H9 (cell line): ENCODE measurements around the gene KCTD4. TPM values are rescaled to one million over a fixed set of nuclear protein-coding genes. Genes with fewer than 3 reads are reported as not detected.

Experiments
- DNase-seq: peaks from one replicate; pipeline ENCODE4 v3.0.0-alpha.2; 2017
- H2AFZ ChIP-seq: one replicate; pipeline ENCODE4 v1.6.1; 2013; ENCODE audit warnings: mild to moderate bottlenecking, low read length, control low read depth, moderate library complexity
- H2AK5ac ChIP-seq: 2 replicates; pipeline ENCODE4 v1.6.1; 2013; ENCODE audit warnings: low read length, control low read depth, mixed read lengths; ENCODE audit not compliant: insufficient read length
- H2BK120ac ChIP-seq: one replicate; pipeline ENCODE4 v1.6.1; 2013; ENCODE audit warnings: low read depth, mild to moderate bottlenecking, low read length, control low read depth, inconsistent platforms; ENCODE audit not compliant: poor library complexity, severe bottlenecking
- H2BK12ac ChIP-seq: 2 replicates; pipeline ENCODE4 v1.6.1; 2013; ENCODE audit warnings: low read length, control low read depth, mixed read lengths, low read depth; ENCODE audit not compliant: insufficient read length
- H2BK15ac ChIP-seq: 2 replicates; pipeline ENCODE4 v1.6.1; 2013; ENCODE audit warnings: low read depth, low read length, control low read depth
- H2BK20ac ChIP-seq: one replicate; pipeline ENCODE4 v1.6.1; 2013; ENCODE audit warnings: low read depth, mild to moderate bottlenecking, low read length, control low read depth, inconsistent platforms; ENCODE audit not compliant: poor library complexity, severe bottlenecking
- H2BK5ac ChIP-seq: 2 replicates; pipeline ENCODE4 v1.6.1; 2013; ENCODE audit warnings: low read length, control low read depth, mixed read lengths; ENCODE audit not compliant: insufficient read length
- H3K14ac ChIP-seq: 2 replicates; pipeline ENCODE4 v1.6.1; 2013; ENCODE audit warnings: low read length, control low read depth; ENCODE audit not compliant: insufficient read depth
- H3K18ac ChIP-seq: 2 replicates; pipeline ENCODE4 v1.6.1; 2013; ENCODE audit warnings: low read depth, mild to moderate bottlenecking, mixed read lengths, low read length, control low read depth; ENCODE audit not compliant: insufficient read length
- H3K23ac ChIP-seq: 2 replicates; pipeline ENCODE4 v1.6.1; 2013; ENCODE audit warnings: low read length, control low read depth, mixed read lengths, low read depth; ENCODE audit not compliant: insufficient read length
- H3K23me2 ChIP-seq: 2 replicates; pipeline ENCODE4 v1.6.1; 2013; ENCODE audit warnings: low read depth, mild to moderate bottlenecking, mixed read lengths, low read length, control low read depth; ENCODE audit not compliant: insufficient read length, poor library complexity, severe bottlenecking
- H3K27ac ChIP-seq: 2 replicates; pipeline ENCODE4 v1.5.1; 2013; ENCODE audit warnings: low read length, control low read depth, mixed read lengths, low read depth; ENCODE audit not compliant: insufficient read length
- H3K27me3 ChIP-seq: 2 replicates; pipeline ENCODE4 v1.6.1; 2013; ENCODE audit warnings: low read length, control low read depth, inconsistent platforms; ENCODE audit not compliant: insufficient read depth
- H3K4ac ChIP-seq: 2 replicates; pipeline ENCODE4 v1.6.1; 2013; ENCODE audit warnings: low read depth, mild to moderate bottlenecking, control low read depth, inconsistent platforms, low read length, moderate library complexity
- H3K4me1 ChIP-seq: 2 replicates; pipeline ENCODE4 v1.6.1; 2013; ENCODE audit warnings: low read length, control low read depth, inconsistent platforms; ENCODE audit not compliant: insufficient read depth
- H3K4me2 ChIP-seq: 2 replicates; pipeline ENCODE4 v1.6.1; 2013; ENCODE audit warnings: low read length, control low read depth, mixed read lengths; ENCODE audit not compliant: insufficient read length, insufficient read depth
- H3K56ac ChIP-seq: 2 replicates; pipeline ENCODE4 v1.6.1; 2013; ENCODE audit warnings: low read depth, mild to moderate bottlenecking, mixed read lengths, low read length, control low read depth; ENCODE audit not compliant: insufficient read length
- H3K79me1 ChIP-seq: 2 replicates; pipeline ENCODE4 v1.6.1; 2013; ENCODE audit warnings: low read depth, mild to moderate bottlenecking, moderate library complexity, low read length, control low read depth, inconsistent platforms; ENCODE audit not compliant: insufficient read depth, poor library complexity, severe bottlenecking
- H3K79me2 ChIP-seq: 2 replicates; pipeline ENCODE4 v1.6.1; 2013; ENCODE audit warnings: low read length, control low read depth, inconsistent platforms; ENCODE audit not compliant: insufficient read depth
- H3K9ac ChIP-seq: 2 replicates; pipeline ENCODE4 v1.6.1; 2013; ENCODE audit warnings: low read length, control low read depth, mixed read lengths; ENCODE audit not compliant: insufficient read length; ENCODE audit errors: extremely low read depth
- H3K9me3 ChIP-seq: one replicate; pipeline ENCODE4 v1.6.1; 2013; ENCODE audit warnings: low read depth, low read length, inconsistent platforms; ENCODE audit not compliant: control insufficient read depth
- H3T11ph ChIP-seq: one replicate; pipeline ENCODE4 v1.6.1; 2013; ENCODE audit warnings: mild to moderate bottlenecking, low read length, control low read depth, inconsistent platforms
- H4K20me1 ChIP-seq: one replicate; pipeline ENCODE4 v1.6.1; 2013; ENCODE audit not compliant: control insufficient read depth, insufficient read length, insufficient read depth
- H4K5ac ChIP-seq: 2 replicates; pipeline ENCODE4 v1.6.1; 2013; ENCODE audit warnings: low read depth, mild to moderate bottlenecking, mixed read lengths, low read length, control low read depth; ENCODE audit not compliant: insufficient read length
- H4K8ac ChIP-seq: replicated peaks from 2 replicates; pipeline ENCODE4 v1.6.1; 2013; ENCODE audit warnings: low read length, control low read depth, mixed read lengths, low read depth; ENCODE audit not compliant: insufficient read length
- H4K91ac ChIP-seq: 2 replicates; pipeline ENCODE4 v1.6.1; 2013; ENCODE audit warnings: low read depth, mild to moderate bottlenecking, moderate library complexity, mixed read lengths, low read length, control low read depth; ENCODE audit not compliant: insufficient read length
- H3K27ac Mint-ChIP-seq, 3 experiments: 2 replicates in 2 of 3; 3 replicates in 1 of 3; pipeline ENCODE4 v1.8.0; 2020 to 2021; ENCODE audit warnings: mixed read lengths in 3 of 3, mild to moderate bottlenecking in 1 of 3, moderate library complexity in 1 of 3
- H3K27me3 Mint-ChIP-seq: 2 replicates; pipeline ENCODE4 v1.8.0; 2021; ENCODE audit warnings: low read depth, mild to moderate bottlenecking, moderate library complexity, mixed read lengths
- H3K36me3 Mint-ChIP-seq, 3 experiments: 2 replicates in 2 of 3; 3 replicates in 1 of 3; pipeline ENCODE4 v1.8.0; 2020 to 2021; ENCODE audit warnings: low read depth in 3 of 3, mixed read lengths in 3 of 3; ENCODE audit not compliant: insufficient read depth in 1 of 3
- H3K4me1 Mint-ChIP-seq, 2 experiments: 2 replicates each; pipeline ENCODE4 v1.8.0; 2020; ENCODE audit warnings: mixed read lengths in 2 of 2
- H3K4me3 Mint-ChIP-seq, 2 experiments: 2 replicates in 1 of 2; 3 replicates in 1 of 2; pipeline ENCODE4 v1.8.0; 2020 to 2021; ENCODE audit warnings: mild to moderate bottlenecking in 2 of 2, mixed read lengths in 2 of 2, moderate library complexity in 1 of 2
- H3K9me3 Mint-ChIP-seq, 2 experiments: 2 replicates in 1 of 2; 3 replicates in 1 of 2; pipeline ENCODE4 v1.8.0; 2020; ENCODE audit warnings: mild to moderate bottlenecking in 2 of 2, mixed read lengths in 2 of 2, moderate library complexity in 1 of 2
- WGBS: extraction: QIAGEN DNeasy Blood & Tissue Kit; methylation state at CpG from one replicate; pipeline ENCODE4 v1.1.7; 2013; ENCODE audit warnings: missing lambda C conversion rate, low lambda C conversion rate, mixed read lengths; ENCODE audit not compliant: insufficient read length; ENCODE audit errors: extremely low coverage; 5-methylcytosine and 5-hydroxymethylcytosine counted together
- total RNA-seq: library from RNA; stranded (reverse); gene quantifications from 2 replicates; pipeline ENCODE4 v1.2.1, GENCODE V29; 2021
- TF ChIP-seq, protein P1 (sequence below): fragments of 200-600 bp; sonication (generic); conservative IDR thresholded peaks from 3 replicates; pipeline ENCODE4 v1.8.0; 2021; ENCODE audit warnings: antibody characterized with exemption, mild to moderate bottlenecking

KCTD4 gene
- total RNA-seq, 1 experiment from 2014 or later = not detected

DNA sequence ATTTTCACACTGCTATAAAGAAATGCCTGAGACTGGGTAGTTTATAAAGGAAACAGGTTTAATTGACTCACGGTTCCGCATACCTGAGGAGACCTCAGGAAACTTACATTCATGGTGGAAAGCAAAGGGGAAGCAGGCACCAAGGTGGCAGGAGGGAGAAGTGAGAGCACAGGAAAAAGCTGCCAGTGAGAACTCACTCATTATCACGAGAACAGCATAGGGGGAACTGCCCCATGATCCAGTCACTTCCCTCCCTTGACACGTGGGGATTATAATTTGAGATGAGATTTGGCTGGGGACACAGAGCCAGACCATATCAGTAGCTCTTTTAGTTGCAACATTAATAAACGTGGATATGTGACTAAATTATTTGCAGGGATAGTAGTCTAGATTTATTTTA lies 4.3 kb upstream of the KCTD4 start:
- Mint-ChIP-seq H3K27ac (peak overlapping the region in 2 of 3 experiments; percentile 6 to 34; a peak in 3 of 7 replicates), H3K36me3 (peaks cover 8 to 22% (median 17%) of the 10 kb centered on the region in 3 experiments; a peak in 6 of 7 replicates), H3K9me3 (no peaks in the 10 kb centered on the region), H3K27me3 (no peaks in the 10 kb centered on the region), H3K4me1 (peaks cover 6 to 9% of the 10 kb centered on the region in 2 experiments; a peak in 3 of 4 replicates), H3K4me3 (no peak overlapping the region)
- H3T11ph ChIP-seq = no peak overlapping the region
- no peak for DNase-seq
- H3K18ac ChIP-seq = no peak overlapping the region
- TF ChIP-seq, protein P1, sequence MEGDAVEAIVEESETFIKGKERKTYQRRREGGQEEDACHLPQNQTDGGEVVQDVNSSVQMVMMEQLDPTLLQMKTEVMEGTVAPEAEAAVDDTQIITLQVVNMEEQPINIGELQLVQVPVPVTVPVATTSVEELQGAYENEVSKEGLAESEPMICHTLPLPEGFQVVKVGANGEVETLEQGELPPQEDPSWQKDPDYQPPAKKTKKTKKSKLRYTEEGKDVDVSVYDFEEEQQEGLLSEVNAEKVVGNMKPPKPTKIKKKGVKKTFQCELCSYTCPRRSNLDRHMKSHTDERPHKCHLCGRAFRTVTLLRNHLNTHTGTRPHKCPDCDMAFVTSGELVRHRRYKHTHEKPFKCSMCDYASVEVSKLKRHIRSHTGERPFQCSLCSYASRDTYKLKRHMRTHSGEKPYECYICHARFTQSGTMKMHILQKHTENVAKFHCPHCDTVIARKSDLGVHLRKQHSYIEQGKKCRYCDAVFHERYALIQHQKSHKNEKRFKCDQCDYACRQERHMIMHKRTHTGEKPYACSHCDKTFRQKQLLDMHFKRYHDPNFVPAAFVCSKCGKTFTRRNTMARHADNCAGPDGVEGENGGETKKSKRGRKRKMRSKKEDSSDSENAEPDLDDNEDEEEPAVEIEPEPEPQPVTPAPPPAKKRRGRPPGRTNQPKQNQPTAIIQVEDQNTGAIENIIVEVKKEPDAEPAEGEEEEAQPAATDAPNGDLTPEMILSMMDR = no peak
- no peaks in the 10 kb centered on the region for H3K4me1 ChIP-seq
- no peak overlapping the region for H3K4me2 ChIP-seq
- no CpG with 5 or more reads among the region's 5 CpGs for WGBS
- H3K14ac ChIP-seq = no peak overlapping the region
- H3K27ac ChIP-seq = no peak overlapping the region
- H2BK120ac ChIP-seq = no peak overlapping the region
- no peaks in the 10 kb centered on the region for H3K23me2 ChIP-seq
- no peak overlapping the region for H4K8ac ChIP-seq
- no peaks in the 10 kb centered on the region for H4K20me1 ChIP-seq
- H2BK20ac ChIP-seq = no peak overlapping the region
- H3K9me3 ChIP-seq = no peaks in the 10 kb centered on the region
- no peak overlapping the region for H3K23ac ChIP-seq
- no peak overlapping the region for H2AFZ ChIP-seq
- no peak overlapping the region for H3K9ac ChIP-seq
- H2BK5ac ChIP-seq = no peak overlapping the region
- no peaks in the 10 kb centered on the region for H3K79me1 ChIP-seq
- no peak overlapping the region for H2BK15ac ChIP-seq
- no peak overlapping the region for H2AK5ac ChIP-seq
- no peak overlapping the region for H2BK12ac ChIP-seq
- H4K5ac ChIP-seq = no peak overlapping the region
- no peaks in the 10 kb centered on the region for H3K27me3 ChIP-seq
- no peak overlapping the region for H4K91ac ChIP-seq
- H3K79me2 ChIP-seq = no peaks in the 10 kb centered on the region
- no peak overlapping the region for H3K4ac ChIP-seq
- H3K56ac ChIP-seq = no peak overlapping the region
